ENCODE results near the gene LHX6. TPM values are rescaled to one million over a fixed set of nuclear protein-coding genes. Genes with fewer than 3 reads are reported as not detected.

The LHX6 gene
- total RNA-seq: 1 to 10 TPM in 1 of 2 donors, not detected in 1; 2.9 TPM

DNA sequence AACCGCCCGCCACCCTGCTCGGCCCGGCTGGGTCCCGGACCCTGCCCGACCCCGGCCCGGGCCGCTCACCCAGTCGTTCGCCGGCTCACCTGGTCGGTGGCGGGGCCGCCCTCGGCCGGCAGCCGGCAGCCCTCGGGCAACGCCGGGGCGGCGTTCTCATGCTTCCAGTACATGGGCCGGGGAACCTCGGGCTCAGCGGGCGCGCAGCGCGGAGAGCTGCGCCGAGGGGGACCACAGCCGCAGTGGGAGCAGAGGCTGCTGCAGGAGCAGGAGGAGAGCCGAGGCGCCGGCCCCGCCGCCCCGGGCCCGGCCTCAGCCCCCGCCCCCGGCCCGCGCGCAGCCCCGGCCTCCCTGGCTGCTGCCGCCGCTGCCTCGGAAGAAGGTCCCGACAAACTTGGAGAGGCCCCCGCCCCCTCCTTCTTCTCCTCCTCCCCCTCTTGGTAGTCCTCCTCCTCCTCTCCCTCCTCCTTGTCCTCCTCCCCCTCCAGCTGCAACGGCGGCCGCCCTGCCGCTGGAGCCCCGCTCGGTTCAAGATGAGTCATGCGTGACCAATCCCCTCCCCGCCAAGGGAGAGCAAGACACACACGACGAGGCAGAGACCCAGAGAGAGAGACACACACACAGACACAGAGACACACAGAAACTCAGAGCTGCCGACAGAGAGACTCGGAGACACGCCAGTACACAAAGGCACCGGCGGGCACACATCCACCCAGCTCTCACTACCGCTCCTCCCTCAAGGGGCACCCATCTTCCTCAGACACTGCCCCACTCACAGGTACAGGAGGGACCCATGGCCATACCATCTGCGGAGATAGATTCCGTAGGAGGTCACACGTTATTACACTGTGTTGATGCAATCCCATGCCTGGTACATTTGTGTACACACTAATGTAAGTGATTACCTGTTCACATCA is at the start of gene LHX6:
Gene LHX6, minus strand, starts transcription at position 390 of the 917 bp plus-strand sequence. Its CDS starts 217 bp downstream, at position 173.
- H3K9me3 ChIP-seq: no peaks in the 10 kb centered on the region
- DNase-seq (no peak), ATAC-seq (peak; percentile 28)
- H3K27ac ChIP-seq: no peak within 1 kb of the TSS
- H3K4me1 ChIP-seq: peaks cover 35% of the 10 kb centered on the region
- no peak within 1 kb of the TSS for H3K4me3 ChIP-seq
- TF ChIP-seq POLR2A (IDR thresholded peaks at IDR 0.05): no peak
- TF ChIP-seq, protein P1, sequence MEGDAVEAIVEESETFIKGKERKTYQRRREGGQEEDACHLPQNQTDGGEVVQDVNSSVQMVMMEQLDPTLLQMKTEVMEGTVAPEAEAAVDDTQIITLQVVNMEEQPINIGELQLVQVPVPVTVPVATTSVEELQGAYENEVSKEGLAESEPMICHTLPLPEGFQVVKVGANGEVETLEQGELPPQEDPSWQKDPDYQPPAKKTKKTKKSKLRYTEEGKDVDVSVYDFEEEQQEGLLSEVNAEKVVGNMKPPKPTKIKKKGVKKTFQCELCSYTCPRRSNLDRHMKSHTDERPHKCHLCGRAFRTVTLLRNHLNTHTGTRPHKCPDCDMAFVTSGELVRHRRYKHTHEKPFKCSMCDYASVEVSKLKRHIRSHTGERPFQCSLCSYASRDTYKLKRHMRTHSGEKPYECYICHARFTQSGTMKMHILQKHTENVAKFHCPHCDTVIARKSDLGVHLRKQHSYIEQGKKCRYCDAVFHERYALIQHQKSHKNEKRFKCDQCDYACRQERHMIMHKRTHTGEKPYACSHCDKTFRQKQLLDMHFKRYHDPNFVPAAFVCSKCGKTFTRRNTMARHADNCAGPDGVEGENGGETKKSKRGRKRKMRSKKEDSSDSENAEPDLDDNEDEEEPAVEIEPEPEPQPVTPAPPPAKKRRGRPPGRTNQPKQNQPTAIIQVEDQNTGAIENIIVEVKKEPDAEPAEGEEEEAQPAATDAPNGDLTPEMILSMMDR (IDR thresholded peaks at IDR 0.05): no peak
- H3K36me3 ChIP-seq (replicated peaks in 1 of 2; ENCODE audit: insufficient read depth in 1 of 2, low read depth in 2 of 2): no peaks in the 10 kb centered on the region
- intact Hi-C loops (cut with DNase I): no loop called here
- 6 to 9% methylated on average over 26 to 54 of the region's 70 CpGs for WGBS, 2 donors
- H3K27me3 ChIP-seq: peaks cover 0 to 39% of the 10 kb centered on the region in 2 donors

DNA sequence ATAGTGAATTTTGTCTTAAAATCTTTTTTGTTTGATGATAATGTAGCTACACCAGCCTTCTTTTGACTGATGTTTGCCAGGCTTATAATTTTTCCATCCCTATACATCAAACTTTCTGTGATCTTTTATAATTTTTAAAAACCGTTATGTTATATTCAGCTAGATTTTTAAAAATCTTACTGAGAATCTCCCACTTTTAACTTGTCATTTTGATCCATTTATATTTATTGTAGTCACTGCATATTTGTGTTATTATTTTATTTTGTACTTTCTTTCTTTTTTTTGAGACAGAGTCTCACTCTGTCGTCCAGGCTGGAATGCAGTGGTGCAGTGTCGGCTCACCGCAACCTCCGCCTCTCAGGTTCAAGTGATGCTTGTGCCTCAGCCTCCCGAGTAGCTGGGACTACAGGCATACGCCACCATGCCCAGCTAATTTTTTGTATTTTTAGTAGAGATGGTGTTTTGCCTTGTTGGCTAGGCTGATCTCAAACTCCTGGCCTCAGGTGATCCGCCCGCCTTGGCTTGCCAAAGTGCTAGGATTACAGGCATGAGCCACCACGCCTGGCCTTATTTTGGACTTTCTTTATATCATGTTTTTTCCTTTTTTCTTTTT is 48.6 kb upstream of the LHX6 start:
- intact Hi-C loops (cut with DNase I): no loop called here
- ATAC-seq: no peak
- peaks cover 0 to 5% of the 10 kb centered on the region in 2 donors for H3K36me3 ChIP-seq (replicated peaks in 1 of 2; ENCODE audit: insufficient read depth in 1 of 2, low read depth in 2 of 2)
- no peaks in the 10 kb centered on the region for H3K4me1 ChIP-seq
- no peaks in the 10 kb centered on the region for H3K27me3 ChIP-seq
- no peak overlapping the region for H3K4me3 ChIP-seq
- DNase-seq: no peak
- WGBS, 2 donors: 97 to 99% methylated on average over 10 of the region's 10 CpGs
- TF ChIP-seq POLR2A (IDR thresholded peaks at IDR 0.05): no peak
- TF ChIP-seq, protein P1 (IDR thresholded peaks at IDR 0.05): no peak
- no peaks in the 10 kb centered on the region for H3K9me3 ChIP-seq
- no peak overlapping the region for H3K27ac ChIP-seq

DNA sequence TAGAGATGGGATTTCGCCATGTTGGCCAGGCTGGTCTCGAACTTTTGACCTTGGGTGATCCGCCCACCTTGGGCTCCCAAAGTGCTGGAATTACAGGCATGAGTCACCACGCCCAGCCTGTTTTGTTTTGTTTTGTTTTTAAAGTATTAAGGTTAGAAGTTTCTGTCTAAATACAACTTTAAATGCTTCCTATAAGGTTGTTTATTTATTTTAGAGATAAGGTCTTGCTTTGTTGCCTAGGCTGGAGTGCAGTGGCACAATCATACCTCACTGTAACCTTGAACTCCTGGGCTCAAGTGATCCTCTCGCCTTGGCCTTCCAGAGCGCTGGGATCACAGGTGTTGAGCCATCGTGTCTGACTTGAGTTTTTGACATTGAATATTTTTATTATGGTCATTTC is 47.3 kb upstream of the LHX6 start:
- no peaks in the 10 kb centered on the region for H3K9me3 ChIP-seq
- no peak overlapping the region for H3K4me3 ChIP-seq
- DNase-seq: no peak
- H3K27ac ChIP-seq: no peak overlapping the region
- H3K27me3 ChIP-seq: no peaks in the 10 kb centered on the region
- peaks cover 0 to 7% of the 10 kb centered on the region in 2 donors for H3K36me3 ChIP-seq (replicated peaks in 1 of 2; ENCODE audit: insufficient read depth in 1 of 2, low read depth in 2 of 2)
- TF ChIP-seq, protein P1 (IDR thresholded peaks at IDR 0.05): no peak
- no peak for TF ChIP-seq POLR2A (IDR thresholded peaks at IDR 0.05)
- no peak for ATAC-seq
- WGBS, 2 donors: 91 to 93% methylated on average over 7 of the region's 7 CpGs
- H3K4me1 ChIP-seq: no peaks in the 10 kb centered on the region
- intact Hi-C loops (cut with DNase I): no loop called here

DNA sequence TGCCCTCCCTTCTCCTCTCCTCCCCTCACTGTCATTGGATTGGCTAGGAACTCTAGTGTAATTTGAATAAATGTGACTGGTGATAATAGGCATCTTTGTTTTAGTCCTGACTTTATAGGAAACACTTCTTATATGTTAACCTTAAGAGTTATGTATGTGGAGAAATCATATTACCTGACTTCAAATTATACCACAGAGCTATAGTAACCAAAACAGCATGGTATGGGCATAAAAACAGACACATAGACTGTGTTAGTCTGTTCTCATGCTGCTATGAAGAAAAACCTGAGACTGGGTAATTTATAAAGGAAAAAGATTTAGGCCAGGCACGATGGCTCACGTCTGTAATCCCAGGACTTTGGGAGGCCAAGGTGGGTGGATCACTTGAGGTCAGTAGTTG is 45.3 kb upstream of the LHX6 start:
- DNase-seq (no peak), ATAC-seq (no peak)
- Histone ChIP-seq H3K27me3 (no peaks in the 10 kb centered on the region), H3K9me3 (no peaks in the 10 kb centered on the region), H3K4me1 (no peaks in the 10 kb centered on the region), H3K27ac (no peak overlapping the region), H3K36me3 (replicated peaks in 1 of 2; ENCODE audit: insufficient read depth in 1 of 2, low read depth in 2 of 2) (peaks cover 0 to 8% of the 10 kb centered on the region in 2 donors), H3K4me3 (no peak overlapping the region)
- WGBS, 2 donors: 91 to 94% methylated on average over 2 of the region's 2 CpGs
- intact Hi-C loops (cut with DNase I): no loop called here
- no peak for TF ChIP-seq POLR2A (IDR thresholded peaks at IDR 0.05)
- TF ChIP-seq, protein P1 (IDR thresholded peaks at IDR 0.05): no peak
